Naive thymus-derived CD8-positive, alpha-beta T cell (primary cell): ENCODE measurements around the gene CHKA. TPM values are rescaled to one million over a fixed set of nuclear protein-coding genes. Genes with fewer than 3 reads are reported as not detected.
"Not testable (repeated sequence)": the region's sequence is repeated elsewhere in the genome, so short reads cannot be mapped to it uniquely, and the experiment has no call there.

Source experiments
- ATAC-seq, 2 donors: fragments of 150-1000 bp; cut with Tn5 transposase in 1 of 2; sonication (Bioruptor Pico), chemical (Tn5 transposase) in 1 of 2; 1 replicate in 1 of 2; 2 replicates in 1 of 2; pipeline ENCODE4 v1.10.0; 2021; ENCODE audit warnings: mild to moderate bottlenecking in 2 of 2, moderate library complexity in 2 of 2
- POLR2A ChIA-PET: fragments of 350-600 bp; sonication (Branson Sonifier 250); formaldehyde crosslinking; loops from one replicate; lab custom pipeline; 2021; ENCODE audit warnings: antibody characterized with exemption; lab: Charles Lee
- DNase-seq, 10 donors: peaks; one replicate each; pipeline versions ENCODE4 v3.0.0 to v3.0.0-alpha.2; 2020 to 2022
- H3K27ac Mint-ChIP-seq, 10 donors: one replicate each; pipeline ENCODE4 v1.8.0; 2020 to 2022; ENCODE audit warnings: mild to moderate bottlenecking in 10 of 10, mixed read lengths in 10 of 10, moderate library complexity in 4 of 10, inconsistent platforms in 1 of 10
- H3K27me3 Mint-ChIP-seq, 5 donors: one replicate each; pipeline ENCODE4 v1.8.0; 2021 to 2022; ENCODE audit warnings: mixed read lengths in 5 of 5
- H3K36me3 Mint-ChIP-seq, 3 donors: one replicate each; pipeline ENCODE4 v1.8.0; 2020 to 2022; ENCODE audit warnings: mixed read lengths in 3 of 3, mild to moderate bottlenecking in 2 of 3, inconsistent platforms in 1 of 3
- H3K4me1 Mint-ChIP-seq, 4 donors: one replicate each; pipeline ENCODE4 v1.8.0; 2021 to 2022; ENCODE audit warnings: mixed read lengths in 4 of 4
- H3K4me3 Mint-ChIP-seq, 10 donors: one replicate each; pipeline ENCODE4 v1.8.0; 2020 to 2022; ENCODE audit warnings: mild to moderate bottlenecking in 10 of 10, mixed read lengths in 10 of 10, moderate library complexity in 6 of 10, inconsistent platforms in 1 of 10
- H3K9me3 Mint-ChIP-seq, 9 donors: one replicate each; pipeline ENCODE4 v1.8.0; 2020 to 2022; ENCODE audit warnings: mixed read lengths in 9 of 9, mild to moderate bottlenecking in 3 of 9, inconsistent platforms in 1 of 9, moderate library complexity in 1 of 9
- polyA plus RNA-seq, 3 donors: library from polyadenylated mRNA; unstranded; fragments of 300-500 nt; fragmentation: Illumina TruSeq; gene quantifications; one replicate each; pipeline ENCODE4 v1.2.3, GENCODE V29; 2021
- total RNA-seq, 8 experiments: library from RNA in 2 of 8; stranded (reverse) in 2 of 8; gene quantifications; one replicate each; pipeline ENCODE4 v1.2.3 and lab custom pipeline; 2021 to 2026

CHKA gene
- total and polyA plus RNA-seq, 5 experiments from 2014 or later: 3.7 to 14.3 (median 9.1) TPM

GRCh38 chr11:68099474-68100405 is 21.4 kb downstream of the CHKA start:
- peak; percentile 98 for ATAC-seq
- POLR2A ChIA-PET: interaction anchor here (0.6 to 1.3 kb wide), 4 partner anchors 12 to 294 kb away, joined by 3 to 4 read pairs (median 4); partner anchors contain the start of gene CHKA
- H3K36me3 Mint-ChIP-seq: peaks cover 0 to 6% (median 1%) of the 10 kb centered on the region in 3 donors

GRCh38 chr11:68099057-68099456 is 22.1 kb downstream of the CHKA start:
- Mint-ChIP-seq H3K36me3 (peaks cover 0 to 4% (median 1%) of the 10 kb centered on the region in 3 donors), H3K4me3 (peak overlapping the region; percentile 65 to 88 (median 75)), H3K27ac (peak overlapping the region; percentile 73 to 93 (median 87)), H3K9me3 (no peaks in the 10 kb centered on the region), H3K4me1 (peaks cover 17 to 47% (median 30%) of the 10 kb centered on the region in 4 donors), H3K27me3 (no peaks in the 10 kb centered on the region)
- peak; percentile 1 to 9 for ATAC-seq
- POLR2A ChIA-PET: interaction anchor here (0.6 to 1.2 kb wide), 2 partner anchors 25 to 293 kb away, joined by 3 to 4 read pairs; no protein-coding TSS in a partner anchor
- no peak for DNase-seq

More at GRCh38 chr11:68099474-68100405, 21.4 kb downstream of the CHKA start:
- peaks cover 17 to 47% (median 30%) of the 10 kb centered on the region in 4 donors for H3K4me1 Mint-ChIP-seq
- no peaks in the 10 kb centered on the region for H3K27me3 Mint-ChIP-seq
- DNase-seq: peak; percentile 21 to 78 (median 59)
- H3K27ac Mint-ChIP-seq: peak overlapping the region; percentile 73 to 93 (median 87)
- H3K9me3 Mint-ChIP-seq: no peaks in the 10 kb centered on the region
- H3K4me3 Mint-ChIP-seq: peak overlapping the region; percentile 65 to 88 (median 75)

- Mint-ChIP-seq H3K27me3 (no peaks in the 10 kb centered on the region), H3K9me3 (no peaks in the 10 kb centered on the region), H3K36me3 (peaks cover 0 to 4% (median 0%) of the 10 kb centered on the region in 3 donors), H3K27ac (no peak overlapping the region), H3K4me1 (peaks cover 9 to 39% (median 27%) of the 10 kb centered on the region in 4 donors), H3K4me3 (no peak overlapping the region)
- POLR2A ChIA-PET: interaction anchor here (1.4 kb wide), 1 partner anchor 20 kb away, joined by 3 read pairs; no protein-coding TSS in a partner anchor
- ATAC-seq: no peak
- DNase-seq: no peak
These were observed 24.2 kb downstream of the CHKA start for GRCh38 chr11:68096962-68097361.

- peaks cover 8 to 28% (median 16%) of the 10 kb centered on the region in 4 donors for H3K4me1 Mint-ChIP-seq
- POLR2A ChIA-PET: no interaction called here
- no peak overlapping the region for H3K4me3 Mint-ChIP-seq
- H3K27me3 Mint-ChIP-seq: no peaks in the 10 kb centered on the region
- H3K27ac Mint-ChIP-seq: no peak overlapping the region
- no peak for DNase-seq
- ATAC-seq: no peak
- H3K9me3 Mint-ChIP-seq: no peaks in the 10 kb centered on the region
- peaks cover 0 to 4% (median 0%) of the 10 kb centered on the region in 3 donors for H3K36me3 Mint-ChIP-seq
These were observed 27.6 kb downstream of the CHKA start for GRCh38 chr11:68093565-68093964.

GRCh38 chr11:68092946-68093345 is 28.2 kb downstream of the CHKA start:
- H3K36me3 Mint-ChIP-seq, H3K4me3 Mint-ChIP-seq, POLR2A ChIA-PET, DNase-seq, ATAC-seq, H3K27me3 Mint-ChIP-seq, H3K27ac Mint-ChIP-seq, H3K9me3 Mint-ChIP-seq: not testable (repeated sequence)
- H3K4me1 Mint-ChIP-seq: peaks cover 8 to 22% (median 14%) of the 10 kb centered on the region in 4 donors

GRCh38 chr11:68092411-68092810 is 28.8 kb downstream of the CHKA start:
- H3K36me3 Mint-ChIP-seq: peaks cover 0 to 4% (median 0%) of the 10 kb centered on the region in 3 donors
- H3K4me1 Mint-ChIP-seq: peaks cover 6 to 16% (median 12%) of the 10 kb centered on the region in 4 donors
- no peak overlapping the region for H3K27ac Mint-ChIP-seq
- no peak overlapping the region for H3K4me3 Mint-ChIP-seq
- H3K9me3 Mint-ChIP-seq: no peaks in the 10 kb centered on the region
- ATAC-seq (no peak), DNase-seq (no peak)
- POLR2A ChIA-PET: no interaction called here
- no peaks in the 10 kb centered on the region for H3K27me3 Mint-ChIP-seq

GRCh38 chr11:68090706-68091105 is 30.5 kb downstream of the CHKA start:
- DNase-seq: peak in 1 of 10 donors; percentile 19
- Mint-ChIP-seq H3K9me3 (no peaks in the 10 kb centered on the region), H3K36me3 (no peaks in the 10 kb centered on the region), H3K27ac (peak overlapping the region in 3 of 10 donors; percentile 27 to 49 (median 31)), H3K4me3 (peak overlapping the region in 5 of 10 donors; percentile 3 to 31 (median 15)), H3K27me3 (no peaks in the 10 kb centered on the region), H3K4me1 (peaks cover 6 to 16% (median 12%) of the 10 kb centered on the region in 4 donors)
- POLR2A ChIA-PET: no interaction called here
- ATAC-seq: peak; percentile 57

GRCh38 chr11:68090287-68090686 is 30.9 kb downstream of the CHKA start:
- Mint-ChIP-seq H3K27ac (peak overlapping the region in 3 of 10 donors; percentile 27 to 49 (median 31)), H3K9me3 (no peaks in the 10 kb centered on the region), H3K4me1 (peaks cover 6 to 16% (median 12%) of the 10 kb centered on the region in 4 donors), H3K36me3 (no peaks in the 10 kb centered on the region), H3K4me3 (peak overlapping the region in 5 of 10 donors; percentile 3 to 31 (median 15)), H3K27me3 (no peaks in the 10 kb centered on the region)
- ATAC-seq: no peak
- DNase-seq: no peak
- POLR2A ChIA-PET: no interaction called here

- POLR2A ChIA-PET: no interaction called here
- DNase-seq (no peak), ATAC-seq (no peak)
- H3K27ac Mint-ChIP-seq: peak overlapping the region in 1 of 10 donors; percentile 40
- H3K4me1 Mint-ChIP-seq: peaks cover 6 to 16% (median 12%) of the 10 kb centered on the region in 4 donors
- H3K4me3 Mint-ChIP-seq: no peak overlapping the region
- no peaks in the 10 kb centered on the region for H3K36me3 Mint-ChIP-seq
- no peaks in the 10 kb centered on the region for H3K9me3 Mint-ChIP-seq
- H3K27me3 Mint-ChIP-seq: no peaks in the 10 kb centered on the region
These were observed 31.5 kb downstream of the CHKA start for GRCh38 chr11:68089679-68090078.

GRCh38 chr11:68083517-68083916 is 37.7 kb downstream of the CHKA start:
- Mint-ChIP-seq H3K9me3 (no peaks in the 10 kb centered on the region), H3K27me3 (no peaks in the 10 kb centered on the region), H3K27ac (no peak overlapping the region), H3K4me3 (no peak overlapping the region), H3K4me1 (peaks cover 0 to 2% (median 0%) of the 10 kb centered on the region in 4 donors), H3K36me3 (peaks cover 0 to 8% (median 0%) of the 10 kb centered on the region in 3 donors)
- POLR2A ChIA-PET: no interaction called here
- no peak for DNase-seq
- no peak for ATAC-seq

- Mint-ChIP-seq H3K4me3 (no peak overlapping the region), H3K9me3 (no peaks in the 10 kb centered on the region), H3K27me3 (no peaks in the 10 kb centered on the region), H3K36me3 (peaks cover 0 to 8% (median 0%) of the 10 kb centered on the region in 3 donors), H3K4me1 (peaks cover 0 to 2% (median 0%) of the 10 kb centered on the region in 4 donors), H3K27ac (no peak overlapping the region)
- DNase-seq (no peak), ATAC-seq (no peak)
- POLR2A ChIA-PET: no interaction called here
These were observed 38.7 kb downstream of the CHKA start for GRCh38 chr11:68082481-68082880.

- POLR2A ChIA-PET: no interaction called here
- DNase-seq: no peak
- ATAC-seq: no peak
- H3K4me1 Mint-ChIP-seq: peaks cover 0 to 2% (median 0%) of the 10 kb centered on the region in 4 donors
- peak overlapping the region in 1 of 10 donors; percentile 22 for H3K4me3 Mint-ChIP-seq
- H3K36me3 Mint-ChIP-seq: peaks cover 0 to 9% (median 0%) of the 10 kb centered on the region in 3 donors
- no peaks in the 10 kb centered on the region for H3K27me3 Mint-ChIP-seq
- no peak overlapping the region for H3K27ac Mint-ChIP-seq
- no peaks in the 10 kb centered on the region for H3K9me3 Mint-ChIP-seq
These were observed 39.5 kb downstream of the CHKA start for GRCh38 chr11:68081691-68082090.

GRCh38 chr11:68080860-68081259 is 40.3 kb downstream of the CHKA start:
- ATAC-seq: no peak
- POLR2A ChIA-PET: no interaction called here
- no peak overlapping the region for H3K27ac Mint-ChIP-seq
- H3K27me3 Mint-ChIP-seq: no peaks in the 10 kb centered on the region
- DNase-seq: no peak
- no peaks in the 10 kb centered on the region for H3K9me3 Mint-ChIP-seq
- no peak overlapping the region for H3K4me3 Mint-ChIP-seq
- peaks cover 0 to 2% (median 0%) of the 10 kb centered on the region in 4 donors for H3K4me1 Mint-ChIP-seq
- peaks cover 0 to 10% (median 0%) of the 10 kb centered on the region in 3 donors for H3K36me3 Mint-ChIP-seq
